OCI-LY7 (cell line): ENCODE results near the gene LHFPL2. TPM values are rescaled to one million over a fixed set of nuclear protein-coding genes. Genes with fewer than 3 reads are reported as not detected.

Experiments
- BruUV-seq: library from RNA; stranded (reverse); fragments of 400-500 nt; replicated peaks from 2 replicates; lab custom pipeline; 2021; lab: Mats Ljungman, UMichigan
- CTCF ChIA-PET: fragments of 300-600 bp; sonication (Branson Sonifier 250); formaldehyde crosslinking; loops from one replicate; lab custom pipeline; 2022; ENCODE audit warnings: antibody characterized with exemption; ENCODE audit not compliant: unreplicated experiment; lab: Charles Lee
- POLR2A ChIA-PET: fragments of 300-600 bp; sonication (Branson Sonifier 250); formaldehyde crosslinking; loops from one replicate; lab custom pipeline; 2022; ENCODE audit warnings: antibody characterized with exemption; lab: Charles Lee
- DNase-seq: peaks from one replicate; pipeline ENCODE4 v3.0.0-alpha.2; 2015; ENCODE audit warnings: low spot score
- H2AFZ ChIP-seq: fragments of 200-600 bp; sonication (generic), shearing (Covaris generic); 2 replicates; pipeline ENCODE4 v1.6.1; 2014; ENCODE audit warnings: mild to moderate bottlenecking, antibody characterized with exemption, low read length, moderate library complexity
- H3K27ac ChIP-seq: fragments of 200-600 bp; sonication (generic); 2 replicates; pipeline ENCODE4 v1.5.1; 2014; ENCODE audit warnings: mixed run types, low read depth, mild to moderate bottlenecking, moderate library complexity, low read length, inconsistent platforms; ENCODE audit not compliant: poor library complexity, severe bottlenecking
- H3K36me3 ChIP-seq: fragments of 200-600 bp; sonication (generic); 2 replicates; pipeline ENCODE4 v1.6.1; 2014; ENCODE audit warnings: mild to moderate bottlenecking, antibody characterized with exemption, low read length, moderate library complexity, mixed read lengths; ENCODE audit not compliant: insufficient read depth
- H3K4me1 ChIP-seq: fragments of 200-600 bp; sonication (generic); 2 replicates; pipeline ENCODE4 v1.5.1; 2014; ENCODE audit warnings: mild to moderate bottlenecking, low read length; ENCODE audit not compliant: insufficient read depth, poor library complexity, severe bottlenecking
- H3K4me2 ChIP-seq: fragments of 200-600 bp; sonication (generic); 2 replicates; pipeline ENCODE4 v1.6.1; 2014; ENCODE audit warnings: mild to moderate bottlenecking, low read length
- H3K4me3 ChIP-seq: fragments of 200-600 bp; sonication (generic); 2 replicates; pipeline ENCODE4 v1.5.1; 2014; ENCODE audit warnings: mild to moderate bottlenecking, low read depth, low read length; ENCODE audit not compliant: poor library complexity, severe bottlenecking
- H3K79me2 ChIP-seq: fragments of 200-600 bp; sonication (generic); 2 replicates; pipeline ENCODE4 v1.6.1; 2016; ENCODE audit warnings: low read depth, mild to moderate bottlenecking, low read length, moderate library complexity, mixed read lengths; ENCODE audit not compliant: insufficient read depth
- H3K9me2 ChIP-seq: fragments of 200-600 bp; sonication (generic); 2 replicates; pipeline ENCODE4 v1.6.1; 2016; ENCODE audit warnings: mild to moderate bottlenecking, low read length, mixed read lengths; ENCODE audit not compliant: insufficient read depth
- H3K9me3 ChIP-seq: fragments of 200-600 bp; sonication (generic); 2 replicates; pipeline ENCODE4 v1.6.1; 2014; ENCODE audit warnings: mild to moderate bottlenecking, mixed run types, low read length, mixed read lengths
- H4K20me1 ChIP-seq: fragments of 200-600 bp; sonication (generic); 2 replicates; pipeline ENCODE4 v1.6.1; 2014; ENCODE audit warnings: mild to moderate bottlenecking, antibody characterized with exemption, low read length, moderate library complexity, mixed read lengths; ENCODE audit not compliant: insufficient read depth
- CTCF ChIP-seq: fragments of 200-600 bp; sonication (generic); conservative IDR thresholded peaks from 2 replicates; pipeline ENCODE4 v1.5.1; 2014; ENCODE audit warnings: mild to moderate bottlenecking, antibody characterized with exemption, low read length, moderate library complexity, mixed read lengths
- EZH2phosphoT487 ChIP-seq: fragments of 200-600 bp; sonication (generic); IDR thresholded peaks from 2 replicates; pipeline ENCODE4 v1.6.1; 2018; ENCODE audit warnings: low read depth, borderline replicate concordance, mild to moderate bottlenecking, mixed run types, antibody characterized with exemption, low read length, moderate library complexity, mixed read lengths
- intact Hi-C: fragments of 100-400 bp; cut with micrococcal nuclease; formaldehyde crosslinking; loops from one replicate; pipeline ENCODE4 v1.10.0; 2022; ENCODE audit not compliant: unreplicated experiment
- total RNA-seq, 2 experiments: library from RNA; depleted of rRNA in 1 of 2; stranded (reverse); fragments of >200 nt in 1 of 2; shearing (Covaris generic) in 1 of 2; gene quantifications; 2 replicates each; pipeline ENCODE4 v1.2.3, GENCODE V29; 2014 to 2022

Gene LHFPL2
- total RNA-seq, 2 experiments from 2014 or later: 12.2 to 24.0 TPM

GRCh38 chr5:78565395-78565794, 83.2 kb downstream of the LHFPL2 start:
- no peak for DNase-seq
- H3K9me3 ChIP-seq: peaks cover 9% of the 10 kb centered on the region; the same call in 1 of the 2 replicates
- H3K4me3 ChIP-seq: no peak overlapping the region
- POLR2A ChIA-PET: interaction anchor here (2.0 kb wide), 1 partner anchor 11 kb away, joined by 12 read pairs; no protein-coding TSS in a partner anchor
- H3K36me3 ChIP-seq: peaks cover 29% of the 10 kb centered on the region
- TF ChIP-seq CTCF (no peak), EZH2phosphoT487 (no peak)
- H4K20me1 ChIP-seq: no peaks in the 10 kb centered on the region
- no peak overlapping the region for H3K4me2 ChIP-seq
- H3K79me2 ChIP-seq: no peaks in the 10 kb centered on the region; the same call in 1 of the 2 replicates
- H2AFZ ChIP-seq: no peak overlapping the region
- no peaks in the 10 kb centered on the region for H3K4me1 ChIP-seq
- intact Hi-C loops: no loop called here
- no peak overlapping the region for H3K27ac ChIP-seq
- BruUV-seq: no TSS peak
- CTCF ChIA-PET: no interaction called here
- H3K9me2 ChIP-seq: no peaks in the 10 kb centered on the region

GRCh38 chr5:78563621-78564020, 85.0 kb downstream of the LHFPL2 start:
- no peak for DNase-seq
- intact Hi-C loops: no loop called here
- no peak for TF ChIP-seq EZH2phosphoT487
- TF ChIP-seq CTCF: no peak
- Histone ChIP-seq H3K4me3 (no peak overlapping the region), H3K9me2 (no peaks in the 10 kb centered on the region), H3K9me3 (peaks cover 9% of the 10 kb centered on the region; the same call in 1 of the 2 replicates), H3K4me1 (no peaks in the 10 kb centered on the region), H3K27ac (no peak overlapping the region), H3K79me2 (no peaks in the 10 kb centered on the region; the same call in 1 of the 2 replicates), H3K36me3 (peaks cover 34% of the 10 kb centered on the region), H2AFZ (no peak overlapping the region), H4K20me1 (no peaks in the 10 kb centered on the region), H3K4me2 (no peak overlapping the region)
- BruUV-seq: TSS peak; percentile 30
- ChIA-PET POLR2A (interaction anchor here (0.7 to 2.0 kb wide), 5 partner anchors 13 to 974 kb away, joined by 3 to 12 read pairs (median 3); no protein-coding TSS in a partner anchor), CTCF (no interaction called here)

GRCh38 chr5:78562714-78563330, 85.8 kb downstream of the LHFPL2 start:
- Histone ChIP-seq H3K9me3 (peaks cover 9% of the 10 kb centered on the region; the same call in 1 of the 2 replicates), H3K4me3 (no peak overlapping the region), H3K4me1 (no peaks in the 10 kb centered on the region), H2AFZ (no peak overlapping the region), H3K4me2 (no peak overlapping the region), H3K27ac (no peak overlapping the region), H3K79me2 (no peaks in the 10 kb centered on the region; the same call in 1 of the 2 replicates), H4K20me1 (no peaks in the 10 kb centered on the region), H3K9me2 (no peaks in the 10 kb centered on the region), H3K36me3 (peaks cover 34% of the 10 kb centered on the region)
- no peak for DNase-seq
- no peak for TF ChIP-seq EZH2phosphoT487
- TF ChIP-seq CTCF: no peak
- ChIA-PET CTCF (no interaction called here), POLR2A (interaction anchor here (0.7 to 1.2 kb wide), 3 partner anchors 29 to 698 kb away, joined by 3 read pairs; no protein-coding TSS in a partner anchor)
- intact Hi-C loops: no loop called here
- BruUV-seq: no TSS peak
